K562 (cell line): ENCODE measurements around the gene ADARB2. TPM values are rescaled to one million over a fixed set of nuclear protein-coding genes. Genes with fewer than 3 reads are reported as not detected.

Experiments
- ATAC-seq: fragments of 200-7000 bp; cut with Tn5 transposase; 3 replicates; pipeline ENCODE4 v1.9.1; 2020; ENCODE audit warnings: moderate library complexity
- BruUV-seq: library from RNA; stranded (reverse); fragments of 400-500 nt; replicated peaks from 2 replicates; lab custom pipeline; 2021; lab: Mats Ljungman, UMichigan
- CTCF ChIA-PET: fragments of 300-600 bp; formaldehyde crosslinking; extraction: SDS; loops from one replicate; lab custom pipeline; 2021; ENCODE audit warnings: low intra/inter-chr PET ratio; lab: Yijun Ruan, JAX
- POLR2A ChIA-PET: fragments of 300-600, 350-650 bp; sonication (Branson Sonifier 250); formaldehyde crosslinking; extraction: SDS; loops from one replicate; lab custom pipeline; 2021; ENCODE audit warnings: antibody characterized with exemption, inconsistent platforms; lab: Yijun Ruan, JAX
- DNase-seq, 4 experiments: peaks; one replicate each; pipeline versions ENCODE4 v3.0.0 to v3.0.0-alpha.2; 2011 to 2018; ENCODE audit warnings: low spot score in 3 of 4, mixed read lengths in 3 of 4; ENCODE audit errors: extremely low read depth in 1 of 4
- FAIRE-seq: peaks from 2 replicates; lab custom pipeline; 2011; peaks lifted over from hg19 to GRCh38; lab: Jason Lieb, UNC
- H2AFZ ChIP-seq: 2 replicates; pipeline ENCODE4 v1.6.0; 2011; ENCODE audit warnings: low read depth, low read length, control low read depth, inconsistent platforms
- H3K27ac ChIP-seq: fragments of 200-600 bp; 3 replicates; pipeline ENCODE4 v1.8.0; 2011; ENCODE audit warnings: low read depth, mild to moderate bottlenecking, control low read depth, inconsistent platforms, low read length, moderate library complexity, mixed read lengths; ENCODE audit errors: extremely low read depth
- H3K27me3 ChIP-seq, 2 experiments: fragments of 300-600 bp in 1 of 2; 2 replicates in 1 of 2; 3 replicates in 1 of 2; pipeline versions ENCODE4 v1.6.0 to v1.8.0; 2011; ENCODE audit warnings: inconsistent platforms in 2 of 2, low read length in 2 of 2, mild to moderate bottlenecking in 1 of 2, mixed read lengths in 1 of 2, moderate library complexity in 1 of 2; ENCODE audit not compliant: control insufficient read depth in 2 of 2, insufficient read depth in 2 of 2
- H3K36me3 ChIP-seq: fragments of 300-600 bp; 3 replicates; pipeline ENCODE4 v1.8.0; 2011; ENCODE audit warnings: mild to moderate bottlenecking, low read length, inconsistent platforms; ENCODE audit not compliant: control insufficient read depth, insufficient read depth
- H3K4me1 ChIP-seq, 2 experiments: fragments of 200-600 bp in 1 of 2; replicated peaks in 1 of 2; 2 replicates in 1 of 2; 3 replicates in 1 of 2; pipeline versions ENCODE4 v1.5.1 to v1.8.0; 2011; ENCODE audit warnings: inconsistent platforms in 2 of 2, low read length in 2 of 2, mild to moderate bottlenecking in 1 of 2, mixed read lengths in 1 of 2, moderate library complexity in 1 of 2; ENCODE audit not compliant: control insufficient read depth in 2 of 2, insufficient read depth in 2 of 2
- H3K4me2 ChIP-seq: 2 replicates; pipeline ENCODE4 v1.6.1; 2011; ENCODE audit warnings: low read length, control low read depth, inconsistent platforms, mixed read lengths; ENCODE audit not compliant: insufficient read depth
- H3K4me3 ChIP-seq: fragments of 200-600 bp; sonication (generic), shearing (Covaris generic); 2 replicates; pipeline ENCODE4 v1.5.1; 2016; ENCODE audit warnings: control low read depth, inconsistent platforms
- H3K79me2 ChIP-seq: fragments of 200-600 bp; 3 replicates; pipeline ENCODE4 v1.8.0; 2011; ENCODE audit warnings: low read length, inconsistent platforms; ENCODE audit not compliant: control insufficient read depth, insufficient read depth
- H3K9ac ChIP-seq, 2 experiments: 2 replicates each; pipeline versions ENCODE4 v1.6.0 to v1.6.1; 2011; ENCODE audit warnings: low read depth in 2 of 2, low read length in 2 of 2, control low read depth in 1 of 2, inconsistent platforms in 1 of 2, mild to moderate bottlenecking in 1 of 2, mixed read lengths in 1 of 2; ENCODE audit not compliant: insufficient read depth in 1 of 2
- H3K9me1 ChIP-seq: one replicate; pipeline ENCODE4 v1.6.0; 2011; ENCODE audit warnings: inconsistent platforms, mild to moderate bottlenecking, low read length, moderate library complexity; ENCODE audit not compliant: control insufficient read depth, insufficient read depth
- H3K9me3 ChIP-seq: replicated peaks from 2 replicates; pipeline ENCODE4 v1.5.1; 2011; ENCODE audit warnings: low read depth, low read length, inconsistent platforms; ENCODE audit not compliant: control insufficient read depth, insufficient read depth
- H4K20me1 ChIP-seq: replicated peaks from 2 replicates; pipeline ENCODE4 v1.6.1; 2011; ENCODE audit warnings: low read length, inconsistent platforms, mixed read lengths; ENCODE audit not compliant: control insufficient read depth, insufficient read depth
- FOXA3 ChIP-seq, 2 experiments: fragments of 450-650 bp in 1 of 2; sonication (generic) in 1 of 2; formaldehyde crosslinking; IDR thresholded peaks in 1 of 2; conservative IDR thresholded peaks in 1 of 2; 2 replicates each; pipeline versions ENCODE4 v1.4.0 to v1.8.0; 2020 to 2022; ENCODE audit warnings: mild to moderate bottlenecking in 2 of 2, missing genetic modification reagents in 1 of 2
- ZSCAN32 ChIP-seq: fragments of 450-650 bp; formaldehyde crosslinking; IDR thresholded peaks from 2 replicates; pipeline ENCODE4 v1.4.0; 2020; ENCODE audit warnings: mild to moderate bottlenecking, moderate library complexity
- WGBS: fragments of 100-300 bp; shearing (Covaris generic); methylation state at CpG from one replicate; pipeline ENCODE4 v1.1.6; 2016; ENCODE audit warnings: low coverage, mixed read lengths; ENCODE audit not compliant: insufficient coverage; ENCODE audit errors: missing lambda C conversion rate; 5-methylcytosine and 5-hydroxymethylcytosine counted together
- in situ Hi-C: fragments of 300-500 bp; cut with MboI; formaldehyde crosslinking; loops from 4 replicates; pipeline ENCODE4 v1.15.0; 2018; ENCODE audit warnings: inconsistent platforms, mixed read lengths
- intact Hi-C: fragments of 100-400 bp; cut with micrococcal nuclease; formaldehyde crosslinking; loops from 2 replicates; pipeline ENCODE4 v1.14.2; 2022
- polyA plus RNA-seq, 8 experiments: library from polyadenylated mRNA; depleted of rRNA in 4 of 8; stranded (reverse) in 5 of 8; unstranded in 3 of 8; fragments of >200 nt; fragmentation: Nextera tagmentation in 2 of 8; fragmentation: Illumina TruSeq in 1 of 8; extraction: Ambion mirVana in 2 of 8; extraction: Trizol in 1 of 8; gene quantifications; 2 replicates each; pipeline versions ENCODE4 v1.2.1 to v1.2.3, GENCODE V29; 2011 to 2014; ENCODE audit warnings: inconsistent platforms in 1 of 8, missing spikeins in 1 of 8
- total RNA-seq, 7 experiments: library from RNA; depleted of rRNA in 6 of 7; stranded (reverse); fragments of >200 nt in 6 of 7; fragmentation: Illumina TruSeq in 2 of 7; extraction: Trizol in 2 of 7; gene quantifications; 2 replicates each; pipeline versions ENCODE4 v1.2.1 to v1.2.3, GENCODE V29; 2011 to 2021; ENCODE audit warnings: low replicate concordance in 1 of 7
- TF ChIP-seq, protein P1 (sequence below): IDR thresholded peaks from 2 replicates; pipeline ENCODE4 v1.6.1; 2016; ENCODE audit warnings: missing genetic modification characterization, missing compliant biosample characterization

The ADARB2 gene
- total and polyA plus RNA-seq, 9 of the 15 experiments (the other 6 are each of a cell fraction or from before 2014, with no cell fraction given), result not detected

DNA sequence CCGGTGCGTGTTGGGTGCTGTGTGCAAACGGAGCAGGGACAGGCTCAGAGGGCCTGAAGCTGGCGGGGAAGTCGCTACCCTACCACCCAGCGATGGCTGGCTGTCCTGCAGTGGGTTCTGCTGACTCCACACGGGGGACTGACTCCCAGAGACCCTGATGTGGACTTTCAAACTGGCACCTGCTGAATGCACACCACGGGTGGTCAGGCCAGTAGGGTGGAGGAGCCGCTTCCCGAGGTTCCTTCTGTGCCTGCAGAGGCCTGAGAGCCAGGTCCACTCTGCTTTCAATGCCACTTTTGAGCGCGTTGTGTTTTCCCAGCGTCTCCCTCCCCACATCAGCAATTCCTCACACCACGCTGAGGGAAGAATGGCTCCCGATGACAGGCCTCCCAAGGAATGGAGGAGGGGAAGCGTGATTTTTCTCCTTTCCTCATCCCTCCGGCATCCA lies 135.3 kb downstream of the ADARB2 start:
- Histone ChIP-seq H3K27me3 (peaks cover 7 to 47% of the 10 kb centered on the region in 2 experiments; a peak in 4 of 5 replicates), H3K9ac (no peak overlapping the region)
- intact Hi-C loops, result no loop called here
- no peak for TF ChIP-seq ZSCAN32 (CRISPR knock-in tag)
- no peak for TF ChIP-seq FOXA3 (CRISPR knock-in tag; conservative IDR thresholded peaks at IDR 0.05 in 1 of 2, IDR thresholded peaks at IDR 0.05 in 1 of 2)
- TF ChIP-seq, all 486 proteins: peak for 0
- FAIRE-seq (no peak), DNase-seq (no peak), ATAC-seq (no peak)
- 1% methylated on average over 15 of the region's 17 CpGs for WGBS
- ChIA-PET CTCF (no interaction called here), POLR2A (no interaction called here)
- no peak overlapping the region for H3K4me3 ChIP-seq
- no peaks in the 10 kb centered on the region; the same call in 1 of the 2 replicates for H4K20me1 ChIP-seq
- in situ Hi-C loops, result no loop called here
- H3K4me2 ChIP-seq, result no peak overlapping the region
- no peak overlapping the region for H2AFZ ChIP-seq
- H3K27ac ChIP-seq, result no peak overlapping the region
- H3K79me2 ChIP-seq, result no peaks in the 10 kb centered on the region
- no peaks in the 10 kb centered on the region for H3K36me3 ChIP-seq
- H3K4me1 ChIP-seq, result no peaks in the 10 kb centered on the region; a peak in 1 of 5 replicates
- H3K9me1 ChIP-seq, result no peaks in the 10 kb centered on the region
- H3K9me3 ChIP-seq, result no peaks in the 10 kb centered on the region
- no TSS peak for BruUV-seq

DNA sequence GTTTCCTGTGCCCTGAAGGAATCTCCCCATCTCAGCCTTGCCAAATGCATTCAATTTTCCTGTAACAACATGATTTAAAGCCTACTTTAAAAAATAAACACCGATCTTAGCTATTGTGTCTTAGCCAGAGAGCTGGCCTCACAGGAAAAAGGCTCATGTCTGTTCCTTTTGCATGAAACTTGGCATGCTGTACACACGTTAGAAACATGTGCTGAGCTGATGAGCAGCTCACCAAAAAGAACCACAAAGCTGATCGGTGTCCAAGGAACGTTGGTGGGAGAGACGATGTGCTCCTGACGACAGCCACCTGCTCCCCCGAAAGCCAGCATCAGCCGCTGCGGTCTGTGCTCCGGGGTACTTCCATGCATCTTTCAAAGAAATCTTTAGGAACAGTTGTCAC lies 135.9 kb downstream of the ADARB2 start:
- no peak for ATAC-seq
- intact Hi-C loops, result no loop called here
- FAIRE-seq, result no peak
- H3K79me2 ChIP-seq, result no peaks in the 10 kb centered on the region
- TF ChIP-seq, protein P1, sequence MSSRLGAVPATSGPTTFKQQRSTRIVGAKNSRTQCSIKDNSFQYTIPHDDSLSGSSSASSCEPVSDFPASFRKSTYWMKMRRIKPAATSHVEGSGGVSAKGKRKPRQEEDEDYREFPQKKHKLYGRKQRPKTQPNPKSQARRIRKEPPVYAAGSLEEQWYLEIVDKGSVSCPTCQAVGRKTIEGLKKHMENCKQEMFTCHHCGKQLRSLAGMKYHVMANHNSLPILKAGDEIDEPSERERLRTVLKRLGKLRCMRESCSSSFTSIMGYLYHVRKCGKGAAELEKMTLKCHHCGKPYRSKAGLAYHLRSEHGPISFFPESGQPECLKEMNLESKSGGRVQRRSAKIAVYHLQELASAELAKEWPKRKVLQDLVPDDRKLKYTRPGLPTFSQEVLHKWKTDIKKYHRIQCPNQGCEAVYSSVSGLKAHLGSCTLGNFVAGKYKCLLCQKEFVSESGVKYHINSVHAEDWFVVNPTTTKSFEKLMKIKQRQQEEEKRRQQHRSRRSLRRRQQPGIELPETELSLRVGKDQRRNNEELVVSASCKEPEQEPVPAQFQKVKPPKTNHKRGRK (tag), result no peak
- DNase-seq, result no peak
- no peaks in the 10 kb centered on the region; a peak in 1 of 5 replicates for H3K4me1 ChIP-seq
- POLR2A ChIA-PET, result no interaction called here
- no peaks in the 10 kb centered on the region for H3K9me1 ChIP-seq
- in situ Hi-C loops, result no loop called here
- WGBS, result 2% methylated on average over 10 of the region's 10 CpGs
- H2AFZ ChIP-seq, result no peak overlapping the region
- no peak overlapping the region for H3K4me3 ChIP-seq
- H3K9me3 ChIP-seq, result no peaks in the 10 kb centered on the region
- no peak overlapping the region for H3K27ac ChIP-seq
- no peak overlapping the region for H3K9ac ChIP-seq
- CTCF ChIA-PET, result no interaction called here
- H3K27me3 ChIP-seq, result peaks cover 7 to 43% of the 10 kb centered on the region in 2 experiments; a peak in 4 of 5 replicates
- no peaks in the 10 kb centered on the region; the same call in 1 of the 2 replicates for H4K20me1 ChIP-seq
- BruUV-seq, result no TSS peak
- no peaks in the 10 kb centered on the region for H3K36me3 ChIP-seq
- H3K4me2 ChIP-seq, result no peak overlapping the region
